Measurements from ENCODE around the gene ADSS1.
A peak's percentile ranks its signal among the peaks of the same experiment; 100 is the strongest.

Gene ADSS1

DNA sequence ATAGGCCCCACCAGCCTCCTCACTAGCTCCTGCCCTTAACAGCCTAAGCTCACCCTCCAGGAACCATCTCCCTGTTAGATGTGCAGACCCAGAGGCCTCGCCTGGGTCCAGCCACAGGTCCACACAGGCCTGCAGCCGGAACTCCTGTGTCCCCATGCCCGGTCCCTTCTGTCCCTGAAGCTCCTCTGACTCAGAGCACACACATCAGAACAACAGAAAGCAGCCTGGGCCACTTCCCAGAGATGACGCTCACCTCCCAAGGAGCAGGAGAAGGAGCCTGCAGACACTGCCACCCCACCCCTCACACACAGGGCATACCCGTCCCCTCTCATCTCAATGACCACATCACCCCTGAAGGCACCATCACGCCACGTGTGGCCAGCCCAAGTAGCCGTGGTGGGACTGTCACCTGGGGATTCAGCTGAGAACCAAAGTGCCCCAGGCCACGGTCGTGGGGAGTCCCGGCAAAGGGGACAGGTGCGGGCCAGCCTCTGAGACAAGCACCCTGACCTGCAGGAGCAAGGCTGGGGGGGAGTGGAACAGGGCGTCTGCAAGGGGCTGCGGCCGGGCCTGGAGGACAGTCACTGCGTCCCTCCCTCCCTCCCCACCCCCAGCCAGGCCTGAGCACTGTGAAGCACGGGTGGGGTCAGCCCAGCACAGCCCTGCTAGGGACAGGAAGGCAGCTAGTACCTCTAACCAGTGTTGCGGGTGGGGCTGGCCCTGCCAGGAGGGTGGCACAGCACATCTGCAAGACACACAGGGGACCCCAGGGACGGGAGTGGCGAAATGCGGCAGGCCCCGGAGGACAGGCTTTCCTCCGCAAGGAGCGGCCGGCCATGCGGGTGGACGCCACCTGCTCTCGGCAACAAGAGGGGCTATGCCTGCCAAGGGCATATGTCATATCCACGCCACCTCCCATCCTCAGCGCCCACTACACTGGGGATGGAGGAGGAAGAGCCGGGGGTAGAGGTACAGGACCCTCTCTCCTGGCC, 66.0 kb downstream of the ADSS1 start:
- H3K27me3 Mint-ChIP-seq (ENCODE audit: low read depth): no peaks in the 10 kb centered on the region
- no peak overlapping the region for H3K4me3 Mint-ChIP-seq
- DNase-seq (ENCODE audit: low spot score): no peak
- H3K4me1 Mint-ChIP-seq (ENCODE audit: low read depth): peaks cover 21% of the 10 kb centered on the region
- no peak overlapping the region for H3K27ac Mint-ChIP-seq
- no peaks in the 10 kb centered on the region for H3K9me3 Mint-ChIP-seq
- H3K36me3 Mint-ChIP-seq (ENCODE audit: low read depth): peaks cover 13% of the 10 kb centered on the region

DNA sequence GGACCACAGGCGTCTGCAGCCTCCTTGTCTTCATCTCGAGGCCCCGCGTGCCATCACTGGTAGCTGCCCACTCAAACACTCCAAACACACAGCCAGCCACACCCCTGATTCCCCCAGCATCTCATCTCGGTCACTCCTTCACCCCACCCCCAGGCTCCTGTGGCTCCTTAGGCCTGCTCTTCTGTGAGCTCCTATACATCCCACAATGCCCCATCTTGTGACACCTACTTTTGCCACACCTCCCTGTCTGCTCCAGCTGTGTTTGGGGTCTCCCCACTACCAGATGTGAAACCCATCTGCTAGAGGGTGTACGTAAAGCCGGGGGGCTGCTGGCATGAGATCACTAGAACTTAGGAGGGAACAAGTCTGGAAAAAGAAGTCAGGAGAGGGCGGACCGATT, 67.4 kb downstream of the ADSS1 start:
- peaks cover 25% of the 10 kb centered on the region for H3K4me1 Mint-ChIP-seq (ENCODE audit: low read depth)
- H3K9me3 Mint-ChIP-seq: no peaks in the 10 kb centered on the region
- H3K27ac Mint-ChIP-seq: no peak overlapping the region
- DNase-seq (ENCODE audit: low spot score): no peak
- H3K4me3 Mint-ChIP-seq: peak overlapping the region; percentile 27
- H3K27me3 Mint-ChIP-seq (ENCODE audit: low read depth): no peaks in the 10 kb centered on the region
- H3K36me3 Mint-ChIP-seq (ENCODE audit: low read depth): peaks cover 13% of the 10 kb centered on the region

DNA sequence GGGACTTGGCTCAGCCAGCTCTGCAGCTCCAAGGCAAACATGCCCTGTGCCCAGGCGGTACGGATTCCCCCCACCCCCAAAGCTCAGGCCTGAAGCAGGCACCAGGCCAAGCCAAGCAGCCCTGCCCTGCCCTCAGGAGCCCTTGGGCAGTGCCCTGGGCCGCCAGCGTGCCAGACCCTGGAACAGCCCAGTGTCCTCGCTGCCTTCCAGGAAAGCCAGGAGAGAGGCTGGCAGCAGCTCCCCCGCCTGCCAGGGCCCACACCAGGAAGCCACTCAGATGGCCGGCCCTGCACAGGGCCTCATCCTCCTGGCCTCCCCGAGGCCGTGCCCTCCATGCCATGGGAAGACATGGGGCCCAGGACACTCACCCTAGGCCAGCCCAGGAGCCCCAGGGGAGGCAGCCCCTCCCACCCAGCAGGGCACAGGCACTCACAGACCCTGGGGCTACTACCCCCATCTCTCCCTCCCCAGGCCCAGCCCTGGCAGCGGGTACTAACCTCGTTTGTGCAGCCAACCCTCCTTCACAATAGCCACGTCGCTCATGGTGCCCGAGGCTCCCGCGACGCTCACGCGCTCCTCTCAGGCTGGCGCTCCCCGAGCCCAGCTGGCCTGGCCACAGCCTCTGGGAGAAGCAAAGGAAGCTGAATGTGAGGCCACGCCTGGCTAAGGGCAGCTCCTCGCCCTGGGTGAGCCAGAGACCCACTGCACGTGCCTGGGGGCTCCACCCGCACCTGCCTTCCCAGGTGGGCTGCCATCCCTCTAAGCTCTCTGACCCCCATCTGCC, 68.3 kb downstream of the ADSS1 start:
- H3K27me3 Mint-ChIP-seq (ENCODE audit: low read depth): no peaks in the 10 kb centered on the region
- no peak for DNase-seq (ENCODE audit: low spot score)
- peaks cover 13% of the 10 kb centered on the region for H3K36me3 Mint-ChIP-seq (ENCODE audit: low read depth)
- no peak overlapping the region for H3K4me3 Mint-ChIP-seq
- no peak overlapping the region for H3K27ac Mint-ChIP-seq
- H3K9me3 Mint-ChIP-seq: no peaks in the 10 kb centered on the region
- peaks cover 25% of the 10 kb centered on the region for H3K4me1 Mint-ChIP-seq (ENCODE audit: low read depth)

DNA sequence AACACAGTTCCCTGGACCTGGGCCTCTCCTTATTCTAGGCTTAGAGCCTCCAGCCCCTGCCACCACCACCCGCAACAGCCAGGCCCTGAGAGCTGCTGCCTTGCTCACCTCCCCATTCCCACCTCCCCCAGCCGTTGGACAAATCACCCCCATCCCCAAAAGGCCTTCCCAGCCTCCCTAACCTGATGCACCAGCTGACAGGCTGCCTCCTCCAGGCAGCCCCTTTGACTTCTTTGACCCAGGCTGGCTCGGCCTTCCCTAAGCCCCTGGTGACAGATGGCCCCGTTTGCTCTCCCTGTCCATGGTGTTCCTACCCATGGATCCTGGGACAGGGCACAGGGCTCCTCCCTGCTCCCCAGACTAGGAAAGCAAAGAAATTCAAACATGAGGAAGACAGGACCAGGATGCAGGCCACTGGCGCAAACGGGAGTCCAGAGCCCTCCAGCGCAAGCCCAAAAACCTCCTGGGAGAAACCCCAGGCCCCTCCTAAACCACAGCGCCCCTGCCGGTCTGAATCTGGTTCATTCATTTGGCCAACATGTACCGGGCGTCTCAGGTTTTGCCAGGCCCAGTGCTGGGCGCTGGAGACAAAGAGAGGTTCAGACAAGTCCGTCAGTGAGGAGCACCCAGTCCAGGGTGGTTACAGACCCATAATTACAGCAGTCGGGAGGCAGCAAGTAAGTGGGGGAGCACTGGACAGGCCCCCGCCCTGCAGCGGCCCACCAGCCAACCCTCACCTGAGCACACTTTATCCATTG, 69.1 kb downstream of the ADSS1 start:
- DNase-seq (ENCODE audit: low spot score): no peak
- Mint-ChIP-seq H3K9me3 (no peaks in the 10 kb centered on the region), H3K4me1 (ENCODE audit: low read depth) (peaks cover 25% of the 10 kb centered on the region), H3K36me3 (ENCODE audit: low read depth) (peaks cover 13% of the 10 kb centered on the region), H3K4me3 (peak overlapping the region; percentile 91), H3K27me3 (ENCODE audit: low read depth) (no peaks in the 10 kb centered on the region), H3K27ac (peak overlapping the region; percentile 20)

DNA sequence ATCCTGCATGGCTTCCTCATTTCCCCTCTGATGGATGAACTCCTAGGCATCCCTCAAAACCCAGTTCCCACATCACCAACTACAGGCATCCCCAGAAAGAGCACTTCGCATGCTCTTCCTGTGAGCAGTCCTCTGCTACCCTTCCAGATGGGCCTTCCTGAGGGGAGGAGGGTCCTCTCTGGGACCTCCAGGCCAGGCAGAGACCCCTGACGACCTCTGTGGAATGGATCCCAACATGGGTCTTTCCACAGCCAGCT, 69.6 kb downstream of the ADSS1 start:
- DNase-seq (ENCODE audit: low spot score): no peak
- H3K9me3 Mint-ChIP-seq: no peaks in the 10 kb centered on the region
- no peaks in the 10 kb centered on the region for H3K27me3 Mint-ChIP-seq (ENCODE audit: low read depth)
- H3K4me3 Mint-ChIP-seq: peak overlapping the region; percentile 91
- peak overlapping the region; percentile 20 for H3K27ac Mint-ChIP-seq
- peaks cover 13% of the 10 kb centered on the region for H3K36me3 Mint-ChIP-seq (ENCODE audit: low read depth)
- H3K4me1 Mint-ChIP-seq (ENCODE audit: low read depth): peaks cover 27% of the 10 kb centered on the region

DNA sequence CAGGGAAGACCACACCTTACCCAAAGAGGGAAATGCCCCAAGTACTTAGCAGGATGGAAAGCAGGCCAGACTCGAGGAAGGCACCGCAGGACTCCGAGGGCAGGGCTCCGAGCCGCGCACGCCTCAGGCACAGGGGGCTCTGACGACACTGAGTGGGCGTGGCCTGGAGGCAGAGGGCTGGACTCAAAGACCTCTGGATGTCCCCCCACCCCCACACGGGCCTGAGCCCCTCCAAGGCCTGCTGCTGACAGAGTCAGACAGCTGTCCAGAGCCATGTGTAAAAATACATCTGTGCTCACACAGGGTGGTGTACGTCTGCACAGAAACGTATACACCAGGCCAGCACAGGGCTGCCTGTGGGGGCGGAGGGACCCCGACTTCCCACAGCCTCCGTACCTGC, 70.1 kb downstream of the ADSS1 start:
- H3K9me3 Mint-ChIP-seq: no peaks in the 10 kb centered on the region

DNA sequence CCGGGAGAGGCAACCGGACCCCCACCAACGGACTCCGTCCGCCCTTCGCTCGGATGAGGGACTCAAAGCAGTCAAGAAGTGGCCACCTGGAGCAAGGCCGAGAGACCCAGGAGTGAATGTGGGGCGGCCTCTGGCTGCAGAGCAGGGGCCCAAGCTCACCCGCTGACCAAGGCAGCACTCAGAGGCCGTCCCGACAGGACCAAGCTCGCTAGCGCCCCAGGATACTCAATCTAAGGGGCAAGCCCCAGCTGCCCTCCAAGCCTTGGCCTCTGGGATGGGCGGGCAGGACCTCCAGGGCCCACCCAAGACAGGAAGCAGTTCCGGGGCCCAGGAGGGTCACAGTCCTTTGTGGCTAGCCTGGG, 70.6 kb downstream of the ADSS1 start:
- Mint-ChIP-seq H3K27me3 (ENCODE audit: low read depth) (peaks cover 2% of the 10 kb centered on the region), H3K36me3 (ENCODE audit: low read depth) (peaks cover 13% of the 10 kb centered on the region), H3K9me3 (no peaks in the 10 kb centered on the region), H3K27ac (peak overlapping the region; percentile 77), H3K4me3 (peak overlapping the region; percentile 91), H3K4me1 (ENCODE audit: low read depth) (peaks cover 34% of the 10 kb centered on the region)
- no peak for DNase-seq (ENCODE audit: low spot score)

More for the DNA sequence above, 70.1 kb downstream of the ADSS1 start:
- H3K36me3 Mint-ChIP-seq (ENCODE audit: low read depth): peaks cover 13% of the 10 kb centered on the region
- H3K4me1 Mint-ChIP-seq (ENCODE audit: low read depth): peaks cover 32% of the 10 kb centered on the region
- H3K4me3 Mint-ChIP-seq: peak overlapping the region; percentile 91
- peak; percentile 33 for DNase-seq (ENCODE audit: low spot score)
- H3K27me3 Mint-ChIP-seq (ENCODE audit: low read depth): no peaks in the 10 kb centered on the region
- peak overlapping the region; percentile 75 for H3K27ac Mint-ChIP-seq

DNA sequence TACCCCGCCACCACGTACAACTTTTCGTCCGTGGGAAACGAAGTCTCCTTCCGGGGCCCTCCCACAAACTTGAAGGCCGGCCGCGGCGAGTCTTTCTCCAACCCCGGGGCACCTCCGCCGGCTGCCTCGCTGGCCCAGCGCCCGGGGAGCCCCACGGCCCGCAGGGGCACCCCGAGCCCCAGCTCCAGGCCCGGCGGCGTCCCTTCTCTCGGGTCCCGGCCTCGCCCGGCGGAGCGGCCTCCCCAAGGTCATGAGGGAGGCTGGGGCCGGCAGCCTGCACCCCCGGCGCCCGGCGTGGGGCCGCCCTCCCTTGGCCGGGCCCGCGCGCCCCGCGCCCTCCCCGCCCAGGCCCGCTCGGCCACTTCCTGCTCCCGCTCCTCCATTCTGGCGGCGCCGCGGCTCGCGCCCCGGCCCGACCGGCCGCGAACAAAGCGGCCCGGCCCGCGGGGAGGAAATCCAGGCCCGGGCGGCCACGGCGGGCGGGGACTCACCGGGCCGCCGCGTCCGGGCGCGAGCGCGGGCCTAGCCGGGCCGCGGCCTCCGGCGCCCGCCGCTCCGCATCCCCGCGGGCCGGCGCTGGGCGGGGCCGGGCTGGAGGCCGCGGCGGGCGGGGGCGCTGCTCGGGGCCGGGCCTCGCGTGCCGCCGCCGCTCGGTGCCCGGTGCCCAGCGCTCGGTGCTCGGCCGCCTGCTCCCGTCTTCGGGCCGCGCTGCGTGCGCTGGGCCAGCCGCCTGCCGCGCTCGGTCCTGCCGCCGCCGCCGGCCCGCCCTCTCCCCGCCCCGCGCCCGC, 71.2 kb downstream of the ADSS1 start, which contains the start of gene AKT1:
Gene AKT1 (minus strand): TSS at position 756 of the 788 bp plus-strand sequence. CDS start 3,105 bp downstream, outside the sequence.
- peak; percentile 43 for DNase-seq (ENCODE audit: low spot score)
- no peaks in the 10 kb centered on the region for H3K9me3 Mint-ChIP-seq
- H3K4me1 Mint-ChIP-seq (ENCODE audit: low read depth): peaks cover 37% of the 10 kb centered on the region
- peaks cover 13% of the 10 kb centered on the region for H3K36me3 Mint-ChIP-seq (ENCODE audit: low read depth)
- peak within 1 kb of the TSS; percentile 77 for H3K27ac Mint-ChIP-seq
- peaks cover 3% of the 10 kb centered on the region for H3K27me3 Mint-ChIP-seq (ENCODE audit: low read depth)
- H3K4me3 Mint-ChIP-seq: peak within 1 kb of the TSS; percentile 91

DNA sequence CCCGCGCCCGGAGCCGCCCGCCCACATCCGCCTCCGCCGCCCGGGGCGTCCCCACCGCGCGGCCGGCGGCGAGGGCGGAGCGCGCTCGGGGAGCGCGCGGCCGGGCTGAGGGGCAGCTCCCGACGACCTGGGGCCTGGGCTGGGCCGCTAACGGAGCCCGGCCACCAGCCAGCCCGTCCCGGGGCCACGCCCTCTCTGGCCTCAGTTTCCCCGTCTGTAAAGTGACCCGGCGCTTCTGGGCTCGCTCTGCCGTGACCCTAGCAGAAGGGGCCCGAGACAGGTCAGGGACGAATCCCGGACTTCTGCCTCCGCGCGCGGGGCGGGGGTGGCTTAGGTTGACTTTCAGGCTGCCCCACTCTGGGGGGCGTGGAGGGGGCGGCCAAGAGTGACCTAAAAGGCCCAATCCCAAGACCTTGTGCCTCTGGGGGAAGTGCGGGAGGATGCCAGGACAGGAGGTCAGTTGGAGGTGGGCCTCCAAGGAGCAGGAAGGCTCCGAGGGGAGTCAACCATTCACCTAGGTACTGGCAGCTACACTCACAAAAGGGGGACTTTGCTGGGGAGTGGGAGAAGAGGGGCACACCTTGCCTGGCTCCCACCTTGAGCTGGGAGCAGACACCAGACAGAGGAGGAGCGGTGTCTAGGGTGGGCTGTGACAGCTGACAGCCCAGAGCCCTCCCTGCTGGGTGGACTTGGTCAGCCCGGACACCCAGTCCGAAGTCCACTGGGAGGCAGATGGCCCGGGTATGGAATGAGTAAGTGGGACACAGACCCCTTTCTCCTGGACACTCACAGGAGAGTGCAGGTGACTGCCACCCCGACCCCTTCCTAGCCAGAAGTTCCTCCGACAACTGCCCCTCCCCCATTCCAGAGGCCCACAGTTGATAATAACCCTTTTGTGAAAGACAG, 72.0 kb downstream of the ADSS1 start:
- Mint-ChIP-seq H3K9me3 (no peaks in the 10 kb centered on the region), H3K4me3 (peak overlapping the region; percentile 64), H3K27ac (peak overlapping the region; percentile 61), H3K27me3 (ENCODE audit: low read depth) (peaks cover 3% of the 10 kb centered on the region), H3K4me1 (ENCODE audit: low read depth) (peaks cover 35% of the 10 kb centered on the region), H3K36me3 (ENCODE audit: low read depth) (peaks cover 10% of the 10 kb centered on the region)
- DNase-seq (ENCODE audit: low spot score): peak; percentile 46

DNA sequence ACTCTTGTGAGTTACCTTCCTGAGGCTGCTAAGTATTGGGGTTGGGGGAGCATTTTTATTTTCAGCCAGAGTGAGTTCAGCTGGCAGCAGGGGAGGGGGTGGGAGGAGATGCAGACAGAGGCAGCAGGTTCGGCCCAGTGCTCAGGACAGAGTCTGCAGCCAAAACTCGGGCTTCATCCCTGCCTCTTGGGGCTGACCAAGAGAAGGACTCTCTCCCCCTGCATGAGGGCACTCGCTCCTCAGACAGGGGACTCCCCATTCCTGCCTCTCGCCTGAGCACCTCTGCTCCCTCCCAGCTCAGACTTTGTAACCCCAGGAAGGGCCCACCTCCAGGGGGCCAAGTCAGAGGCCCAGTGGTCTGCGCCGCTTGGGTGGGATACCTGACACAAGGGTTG, 72.7 kb downstream of the ADSS1 start:
- Mint-ChIP-seq H3K4me1 (ENCODE audit: low read depth) (peaks cover 33% of the 10 kb centered on the region), H3K9me3 (no peaks in the 10 kb centered on the region), H3K36me3 (ENCODE audit: low read depth) (peaks cover 5% of the 10 kb centered on the region), H3K4me3 (peak overlapping the region; percentile 64), H3K27me3 (ENCODE audit: low read depth) (peaks cover 3% of the 10 kb centered on the region), H3K27ac (peak overlapping the region; percentile 61)
- DNase-seq (ENCODE audit: low spot score): no peak
